ENCODE results near the gene C2.

DNA sequence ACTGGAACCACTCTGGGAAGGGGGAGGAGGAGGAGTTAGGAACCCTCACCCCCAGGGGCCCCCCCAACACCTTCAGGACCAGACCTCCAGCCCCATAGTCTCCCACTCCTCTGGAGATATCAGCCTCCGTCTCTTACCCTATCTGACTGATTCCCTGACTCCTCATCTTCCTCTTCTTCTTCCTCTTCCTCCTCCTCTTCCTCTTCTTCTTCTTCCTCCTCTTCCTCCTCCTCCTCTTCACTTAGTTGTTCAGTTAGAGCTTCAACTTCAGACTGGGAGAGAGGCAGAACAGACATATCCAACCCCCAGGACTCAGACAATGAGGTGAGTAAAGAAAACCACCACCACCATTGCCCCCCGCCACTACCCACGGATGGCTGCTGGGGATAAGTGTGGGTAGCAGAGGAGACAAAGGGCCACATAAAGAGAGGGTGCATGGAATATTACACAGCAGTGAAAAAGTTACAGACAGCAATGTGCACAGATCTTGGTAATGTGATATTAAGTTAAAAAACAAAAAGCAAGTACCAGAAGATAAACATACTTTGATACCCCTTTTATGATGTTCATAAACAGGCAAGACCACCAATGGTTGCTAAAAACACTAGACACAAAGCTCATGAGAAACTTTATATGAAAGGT lies 38.1 kb upstream of the C2 start:
- TF ChIP-seq POLR2A (IDR thresholded peaks at IDR 0.05), result no peak
- TF ChIP-seq, protein P1, sequence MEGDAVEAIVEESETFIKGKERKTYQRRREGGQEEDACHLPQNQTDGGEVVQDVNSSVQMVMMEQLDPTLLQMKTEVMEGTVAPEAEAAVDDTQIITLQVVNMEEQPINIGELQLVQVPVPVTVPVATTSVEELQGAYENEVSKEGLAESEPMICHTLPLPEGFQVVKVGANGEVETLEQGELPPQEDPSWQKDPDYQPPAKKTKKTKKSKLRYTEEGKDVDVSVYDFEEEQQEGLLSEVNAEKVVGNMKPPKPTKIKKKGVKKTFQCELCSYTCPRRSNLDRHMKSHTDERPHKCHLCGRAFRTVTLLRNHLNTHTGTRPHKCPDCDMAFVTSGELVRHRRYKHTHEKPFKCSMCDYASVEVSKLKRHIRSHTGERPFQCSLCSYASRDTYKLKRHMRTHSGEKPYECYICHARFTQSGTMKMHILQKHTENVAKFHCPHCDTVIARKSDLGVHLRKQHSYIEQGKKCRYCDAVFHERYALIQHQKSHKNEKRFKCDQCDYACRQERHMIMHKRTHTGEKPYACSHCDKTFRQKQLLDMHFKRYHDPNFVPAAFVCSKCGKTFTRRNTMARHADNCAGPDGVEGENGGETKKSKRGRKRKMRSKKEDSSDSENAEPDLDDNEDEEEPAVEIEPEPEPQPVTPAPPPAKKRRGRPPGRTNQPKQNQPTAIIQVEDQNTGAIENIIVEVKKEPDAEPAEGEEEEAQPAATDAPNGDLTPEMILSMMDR (IDR thresholded peaks at IDR 0.05 in 8 of 11, conservative IDR thresholded peaks at IDR 0.05 in 3 of 11), result no peak
